Spleen (tissue), 11 donors: ENCODE data around the gene COX5B. TPM values are rescaled to one million over a fixed set of nuclear protein-coding genes. Genes with fewer than 3 reads are reported as not detected.
"Not testable (repeated sequence)": the region's sequence is repeated elsewhere in the genome, so short reads cannot be mapped to it uniquely, and the experiment has no call there.

ENCODE experiments used
- DNase-seq: peaks from one replicate; pipeline ENCODE4 v3.0.0-alpha.2; 2020
- H3K27ac ChIP-seq, 8 donors: fragments of 200-600 bp; sonication (generic) in 7 of 8; 1 replicate in 4 of 8; 2 replicates in 4 of 8; pipeline versions ENCODE4 v1.5.0 to v1.8.0; 2016 to 2021; ENCODE audit warnings: inconsistent platforms in 4 of 8, mild to moderate bottlenecking in 4 of 8, moderate library complexity in 1 of 8
- H3K27me3 ChIP-seq, 7 donors: fragments of 200-600 bp; sonication (generic) in 6 of 7; replicated peaks in 1 of 7; 1 replicate in 4 of 7; 2 replicates in 3 of 7; pipeline versions ENCODE4 v1.5.0 to v1.8.0; 2016 to 2021; ENCODE audit warnings: inconsistent platforms in 3 of 7, mild to moderate bottlenecking in 1 of 7
- H3K36me3 ChIP-seq, 6 donors: fragments of 200-600 bp; sonication (generic) in 5 of 6; 1 replicate in 4 of 6; 2 replicates in 2 of 6; pipeline versions ENCODE4 v1.5.0 to v1.8.0; 2016 to 2021; ENCODE audit warnings: inconsistent platforms in 2 of 6
- H3K4me1 ChIP-seq, 6 donors: fragments of 200-600 bp; sonication (generic) in 5 of 6; 1 replicate in 3 of 6; 2 replicates in 3 of 6; pipeline versions ENCODE4 v1.5.0 to v1.8.0; 2016 to 2021; ENCODE audit warnings: inconsistent platforms in 3 of 6
- H3K4me3 ChIP-seq, 8 donors: fragments of 200-600 bp; sonication (generic) in 7 of 8; 1 replicate in 4 of 8; 2 replicates in 4 of 8; pipeline versions ENCODE4 v1.5.0 to v1.8.0; 2016 to 2021; ENCODE audit warnings: inconsistent platforms in 4 of 8, mild to moderate bottlenecking in 4 of 8, moderate library complexity in 2 of 8
- H3K9me3 ChIP-seq, 8 donors: fragments of 200-600 bp; sonication (generic) in 7 of 8; 1 replicate in 4 of 8; 2 replicates in 4 of 8; pipeline versions ENCODE4 v1.5.0 to v1.8.0; 2016 to 2021; ENCODE audit warnings: inconsistent platforms in 4 of 8
- CTCF ChIP-seq, 11 experiments: fragments of 200-600 bp in 7 of 11; fragments of 450-650 bp in 4 of 11; sonication (generic) in 4 of 11; IDR thresholded peaks in 8 of 11; conservative IDR thresholded peaks in 3 of 11; 1 replicate in 7 of 11; 2 replicates in 4 of 11; pipeline versions ENCODE4 v1.4.0 to v1.8.0; 2016 to 2021; ENCODE audit warnings: antibody characterized with exemption in 11 of 11, inconsistent platforms in 4 of 11, mild to moderate bottlenecking in 1 of 11
- POLR2A ChIP-seq, 3 donors: fragments of 450-650 bp; IDR thresholded peaks; one replicate each; pipeline ENCODE4 v1.5.1; 2017; ENCODE audit warnings: antibody characterized with exemption in 3 of 3, mild to moderate bottlenecking in 1 of 3
- POLR2AphosphoS5 ChIP-seq, 3 donors: sonication (generic); formaldehyde crosslinking; IDR thresholded peaks; one replicate each; pipeline ENCODE4 v1.5.1; 2017; ENCODE audit warnings: antibody characterized with exemption in 3 of 3
- WGBS, 5 donors: extraction: QIAGEN DNeasy Blood & Tissue Kit in 3 of 5; methylation state at CpG; one replicate each; pipeline versions ENCODE4 v1.1.5 to v1.1.7; 2013 to 2018; 5-methylcytosine and 5-hydroxymethylcytosine counted together
- intact Hi-C: fragments of 100-400 bp; cut with DNase I; formaldehyde crosslinking; loops from one replicate; pipeline ENCODE4 v1.15.0; 2023; ENCODE audit warnings: low total_unique reads
- polyA plus RNA-seq, 3 donors: library from polyadenylated mRNA; stranded (reverse); fragments of 200-250 nt; gene quantifications; one replicate each; pipeline ENCODE4 v1.2.1, GENCODE V29; 2013
- total RNA-seq, 7 donors: library from RNA; depleted of rRNA in 3 of 7; stranded (reverse); fragments of >200 nt in 3 of 7; fragmentation: NEBNext Ultra II Directional in 4 of 7; extraction: Animal tissue kit (Norgen Biotek cat#: 25700) in 4 of 7; gene quantifications; one replicate each; pipeline versions ENCODE4 v1.1.0 to v1.2.1, GENCODE V29; 2016 to 2021
- donor health status: healthy with polysubstance abuse.
- donor health status: DM: no; HTN: no; CAD: no; lungs with moderate emphysema.
- donor health status: DM: no; HTN: no; CAD: no.
- donor health status: Bipolar disorder and iron deficiency.
- donor health status: healthy.
- donor health status: DM: no; HTN: no; CAD: no.
- donor health status: DM: yes; HTN: yes; CAD: no.

COX5B gene
- total and polyA plus RNA-seq, 10 donors: 138 to 341 (median 209) TPM

GRCh38 chr2:97678298-97678697 is 32.4 kb downstream of the COX5B start:
- intact Hi-C loops: no loop called here
- WGBS, 5 donors: 67 to 95% (median 76%) methylated on average over 1 of the region's 1 CpG

GRCh38 chr2:97687235-97687634 is 41.4 kb downstream of the COX5B start:
- H3K27ac ChIP-seq, H3K4me1 ChIP-seq, H3K36me3 ChIP-seq, DNase-seq, intact Hi-C loops, H3K27me3 ChIP-seq, H3K4me3 ChIP-seq, H3K9me3 ChIP-seq: not testable (repeated sequence)
- WGBS, 5 donors: 67 to 90% (median 83%) methylated on average over 2 of the region's 3 CpGs

More at GRCh38 chr2:97678298-97678697, 32.4 kb downstream of the COX5B start:
- Histone ChIP-seq H3K4me3 (no peak overlapping the region), H3K36me3 (no peaks in the 10 kb centered on the region), H3K27ac (no peak overlapping the region), H3K4me1 (no peaks in the 10 kb centered on the region), H3K9me3 (peaks cover 0 to 3% (median 0%) of the 10 kb centered on the region in 8 donors), H3K27me3 (no peaks in the 10 kb centered on the region)
- DNase-seq: no peak
- no peak for TF ChIP-seq CTCF (IDR thresholded peaks at IDR 0.05 in 8 of 11, conservative IDR thresholded peaks at IDR 0.05 in 3 of 11)
- TF ChIP-seq POLR2A (IDR thresholded peaks at IDR 0.05): no peak
- no peak for TF ChIP-seq POLR2AphosphoS5 (IDR thresholded peaks at IDR 0.05)

GRCh38 chr2:97688062-97688827 is 42.4 kb downstream of the COX5B start:
- no peak for DNase-seq
- WGBS, 5 donors: 75 to 92% (median 84%) methylated on average over 9 to 11 of the region's 11 CpGs
- intact Hi-C loops: no loop called here

GRCh38 chr2:97691166-97691565 is 45.3 kb downstream of the COX5B start:
- no peaks in the 10 kb centered on the region for H3K27me3 ChIP-seq
- H3K4me3 ChIP-seq: no peak overlapping the region
- WGBS, 5 donors: 85 to 88% (median 85%) methylated on average over 5 to 6 of the region's 6 CpGs
- no peaks in the 10 kb centered on the region for H3K36me3 ChIP-seq
- no peak overlapping the region for H3K27ac ChIP-seq
- intact Hi-C loops: no loop called here
- no peak for TF ChIP-seq POLR2AphosphoS5 (IDR thresholded peaks at IDR 0.05)
- TF ChIP-seq POLR2A (IDR thresholded peaks at IDR 0.05): no peak
- no peak for TF ChIP-seq CTCF (IDR thresholded peaks at IDR 0.05 in 8 of 11, conservative IDR thresholded peaks at IDR 0.05 in 3 of 11)
- no peak for DNase-seq
- no peaks in the 10 kb centered on the region for H3K4me1 ChIP-seq
- H3K9me3 ChIP-seq: no peaks in the 10 kb centered on the region

More at GRCh38 chr2:97688062-97688827, 42.4 kb downstream of the COX5B start:
- Histone ChIP-seq H3K27ac (no peak overlapping the region), H3K36me3 (no peaks in the 10 kb centered on the region), H3K4me3 (no peak overlapping the region), H3K27me3 (no peaks in the 10 kb centered on the region), H3K9me3 (no peaks in the 10 kb centered on the region), H3K4me1 (no peaks in the 10 kb centered on the region)
- no peak for TF ChIP-seq CTCF (IDR thresholded peaks at IDR 0.05 in 8 of 11, conservative IDR thresholded peaks at IDR 0.05 in 3 of 11)
- no peak for TF ChIP-seq POLR2A (IDR thresholded peaks at IDR 0.05)
- no peak for TF ChIP-seq POLR2AphosphoS5 (IDR thresholded peaks at IDR 0.05)
